ENCODE results near the gene MRGPRD.
A peak's percentile ranks its signal among the peaks of the same experiment; 100 is the strongest.

MRGPRD gene, protein sequence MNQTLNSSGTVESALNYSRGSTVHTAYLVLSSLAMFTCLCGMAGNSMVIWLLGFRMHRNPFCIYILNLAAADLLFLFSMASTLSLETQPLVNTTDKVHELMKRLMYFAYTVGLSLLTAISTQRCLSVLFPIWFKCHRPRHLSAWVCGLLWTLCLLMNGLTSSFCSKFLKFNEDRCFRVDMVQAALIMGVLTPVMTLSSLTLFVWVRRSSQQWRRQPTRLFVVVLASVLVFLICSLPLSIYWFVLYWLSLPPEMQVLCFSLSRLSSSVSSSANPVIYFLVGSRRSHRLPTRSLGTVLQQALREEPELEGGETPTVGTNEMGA

DNA sequence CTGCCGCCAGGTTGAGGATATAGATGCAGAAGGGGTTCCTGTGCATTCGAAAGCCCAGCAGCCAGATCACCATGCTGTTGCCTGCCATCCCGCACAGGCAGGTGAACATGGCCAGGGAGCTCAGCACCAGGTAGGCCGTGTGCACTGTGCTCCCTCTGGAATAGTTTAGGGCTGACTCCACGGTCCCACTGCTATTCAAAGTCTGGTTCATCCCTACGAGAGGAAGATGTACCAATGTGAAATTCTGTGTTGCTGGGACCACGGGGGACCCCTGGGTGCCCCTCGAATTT is at the start of gene MRGPRD:
Gene MRGPRD, minus strand, starts transcription at position 211 of the 290 bp plus-strand sequence. Its CDS starts 0 bp downstream, at position 211.
- Histone ChIP-seq H3K4me3 (ENCODE audit: low read length in 2 of 2) (no peak within 1 kb of the TSS), H3K27ac (ENCODE audit: low read depth in 2 of 2, low read length in 2 of 2) (no peak within 1 kb of the TSS), H3K9ac (ENCODE audit: low read depth in 1 of 2, low read length in 2 of 2) (no peak within 1 kb of the TSS), H3K9me3 (ENCODE audit: control insufficient read depth in 2 of 2, low read length in 2 of 2) (no peaks in the 10 kb centered on the region), H3K27me3 (ENCODE audit: control insufficient read depth in 2 of 2, insufficient read depth in 2 of 2, low read length in 2 of 2) (peaks cover 0 to 2% of the 10 kb centered on the region in 2 donors), H3K4me1 (ENCODE audit: control insufficient read depth in 2 of 2, insufficient read depth in 2 of 2, low read length in 2 of 2) (no peaks in the 10 kb centered on the region), H3K36me3 (ENCODE audit: control insufficient read depth in 2 of 2, insufficient read depth in 2 of 2, low read length in 2 of 2) (no peaks in the 10 kb centered on the region)

DNA sequence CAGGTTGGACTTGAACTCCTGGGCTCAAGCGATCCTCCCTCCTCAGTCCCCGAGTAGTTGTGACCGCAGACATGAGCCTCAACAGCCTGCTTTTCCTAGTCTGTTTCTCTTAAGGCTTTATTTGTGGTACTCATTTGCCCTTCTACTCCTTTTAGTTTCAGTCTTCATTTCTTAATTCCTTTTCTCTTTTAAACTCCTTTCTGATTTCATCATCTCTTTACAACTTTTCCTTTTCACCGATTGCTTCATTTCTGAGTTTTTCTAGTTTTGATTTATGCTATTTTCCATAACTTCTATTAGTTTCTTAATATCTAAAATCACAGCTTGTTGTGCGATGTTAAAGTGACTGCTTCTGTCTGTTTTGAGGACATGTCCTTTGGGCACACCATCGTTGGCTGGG is 49.5 kb upstream of the MRGPRD start:
- Histone ChIP-seq H3K4me3 (ENCODE audit: low read length in 2 of 2) (no peak overlapping the region), H3K4me1 (ENCODE audit: control insufficient read depth in 2 of 2, insufficient read depth in 2 of 2, low read length in 2 of 2) (no peaks in the 10 kb centered on the region), H3K9ac (ENCODE audit: low read depth in 1 of 2, low read length in 2 of 2) (no peak overlapping the region), H3K27me3 (ENCODE audit: control insufficient read depth in 2 of 2, insufficient read depth in 2 of 2, low read length in 2 of 2) (no peaks in the 10 kb centered on the region), H3K36me3 (ENCODE audit: control insufficient read depth in 2 of 2, insufficient read depth in 2 of 2, low read length in 2 of 2) (no peaks in the 10 kb centered on the region), H3K27ac (ENCODE audit: low read depth in 2 of 2, low read length in 2 of 2) (no peak overlapping the region), H3K9me3 (ENCODE audit: control insufficient read depth in 2 of 2, low read length in 2 of 2) (no peaks in the 10 kb centered on the region)

DNA sequence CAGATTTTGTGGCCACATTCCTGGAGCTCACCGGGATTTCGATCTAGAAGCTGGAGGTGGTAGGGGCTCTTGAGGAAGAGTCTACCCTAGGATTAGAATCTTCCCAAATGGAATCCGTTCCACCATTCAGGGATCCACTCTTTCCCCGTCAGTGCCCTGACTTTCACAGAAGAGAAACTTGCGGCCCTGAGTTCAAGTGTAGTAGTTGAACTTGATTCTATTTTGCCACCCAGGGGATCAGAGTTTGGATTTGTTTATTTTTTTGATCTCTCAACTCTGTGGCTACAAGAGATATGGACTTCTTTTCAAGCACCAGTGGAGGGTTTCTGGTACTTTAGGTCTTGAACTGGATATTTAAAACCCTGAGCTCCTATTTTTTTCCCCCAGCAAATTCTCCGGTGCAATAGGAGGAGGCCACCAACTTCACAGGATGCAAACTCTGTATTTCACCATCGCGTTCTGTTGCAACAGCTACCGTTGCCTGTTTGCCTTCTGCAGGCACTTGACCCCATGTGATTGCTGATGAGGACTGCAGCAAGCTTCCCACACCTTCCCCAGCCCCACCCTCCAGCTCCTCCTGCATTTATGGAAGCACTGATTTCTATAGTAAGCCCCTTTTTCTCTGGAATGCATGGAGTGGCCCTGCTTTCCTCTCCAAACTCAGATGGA is 47.1 kb upstream of the MRGPRD start:
- no peak overlapping the region for H3K4me3 ChIP-seq (ENCODE audit: low read length in 2 of 2)
- no peak overlapping the region for H3K27ac ChIP-seq (ENCODE audit: low read depth in 2 of 2, low read length in 2 of 2)
- no peaks in the 10 kb centered on the region for H3K4me1 ChIP-seq (ENCODE audit: control insufficient read depth in 2 of 2, insufficient read depth in 2 of 2, low read length in 2 of 2)
- H3K9me3 ChIP-seq (ENCODE audit: control insufficient read depth in 2 of 2, low read length in 2 of 2), result no peaks in the 10 kb centered on the region
- H3K9ac ChIP-seq (ENCODE audit: low read depth in 1 of 2, low read length in 2 of 2), result no peak overlapping the region
- H3K27me3 ChIP-seq (ENCODE audit: control insufficient read depth in 2 of 2, insufficient read depth in 2 of 2, low read length in 2 of 2), result no peaks in the 10 kb centered on the region
- H3K36me3 ChIP-seq (ENCODE audit: control insufficient read depth in 2 of 2, insufficient read depth in 2 of 2, low read length in 2 of 2), result no peaks in the 10 kb centered on the region

DNA sequence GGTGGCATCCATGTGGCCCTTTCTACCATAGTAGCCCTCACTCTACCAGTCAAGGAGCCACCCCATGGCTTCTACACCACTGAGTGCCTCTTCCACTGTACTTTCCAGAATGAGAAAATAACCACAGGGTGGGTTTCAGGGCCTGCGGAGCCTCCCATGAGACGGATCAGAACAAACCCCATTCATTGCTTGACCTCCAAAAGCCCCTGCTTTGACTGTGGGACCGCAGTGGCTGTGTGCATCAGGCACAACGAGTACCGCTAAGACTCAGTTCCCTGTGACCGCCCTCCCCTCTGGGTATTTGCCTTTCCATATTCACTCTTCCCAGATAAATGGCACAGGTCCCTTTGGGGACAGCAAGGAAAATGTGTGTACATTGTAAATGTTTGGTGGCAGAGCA is 43.7 kb upstream of the MRGPRD start:
- Histone ChIP-seq H3K27ac (ENCODE audit: low read depth in 2 of 2, low read length in 2 of 2) (no peak overlapping the region), H3K36me3 (ENCODE audit: control insufficient read depth in 2 of 2, insufficient read depth in 2 of 2, low read length in 2 of 2) (no peaks in the 10 kb centered on the region), H3K4me3 (ENCODE audit: low read length in 2 of 2) (no peak overlapping the region), H3K27me3 (ENCODE audit: control insufficient read depth in 2 of 2, insufficient read depth in 2 of 2, low read length in 2 of 2) (no peaks in the 10 kb centered on the region), H3K9ac (ENCODE audit: low read depth in 1 of 2, low read length in 2 of 2) (no peak overlapping the region), H3K9me3 (ENCODE audit: control insufficient read depth in 2 of 2, low read length in 2 of 2) (no peaks in the 10 kb centered on the region), H3K4me1 (ENCODE audit: control insufficient read depth in 2 of 2, insufficient read depth in 2 of 2, low read length in 2 of 2) (no peaks in the 10 kb centered on the region)

DNA sequence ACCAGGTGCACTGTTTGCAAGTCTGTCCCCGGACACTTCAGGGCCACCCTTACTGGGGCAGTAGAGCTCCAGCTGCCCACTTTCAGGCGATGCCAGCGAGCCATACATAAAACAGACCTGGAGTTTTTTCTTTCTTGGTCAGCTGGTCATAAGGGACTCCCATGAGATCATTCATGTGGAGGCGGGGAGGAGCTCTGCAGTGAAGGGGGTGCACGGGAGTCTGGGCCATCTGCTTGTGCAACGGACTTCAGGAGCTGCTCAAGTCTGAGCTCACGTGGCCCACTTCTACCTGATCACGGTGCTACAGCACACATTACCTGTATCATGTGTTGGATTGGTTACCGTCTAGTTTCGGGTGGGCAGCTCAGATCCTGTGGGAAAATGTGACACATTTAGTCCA is 41.5 kb upstream of the MRGPRD start:
- Histone ChIP-seq H3K9me3 (ENCODE audit: control insufficient read depth in 2 of 2, low read length in 2 of 2) (no peaks in the 10 kb centered on the region), H3K36me3 (ENCODE audit: control insufficient read depth in 2 of 2, insufficient read depth in 2 of 2, low read length in 2 of 2) (no peaks in the 10 kb centered on the region), H3K27ac (ENCODE audit: low read depth in 2 of 2, low read length in 2 of 2) (no peak overlapping the region), H3K4me1 (ENCODE audit: control insufficient read depth in 2 of 2, insufficient read depth in 2 of 2, low read length in 2 of 2) (no peaks in the 10 kb centered on the region), H3K9ac (ENCODE audit: low read depth in 1 of 2, low read length in 2 of 2) (no peak overlapping the region), H3K4me3 (ENCODE audit: low read length in 2 of 2) (no peak overlapping the region), H3K27me3 (ENCODE audit: control insufficient read depth in 2 of 2, insufficient read depth in 2 of 2, low read length in 2 of 2) (no peaks in the 10 kb centered on the region)

DNA sequence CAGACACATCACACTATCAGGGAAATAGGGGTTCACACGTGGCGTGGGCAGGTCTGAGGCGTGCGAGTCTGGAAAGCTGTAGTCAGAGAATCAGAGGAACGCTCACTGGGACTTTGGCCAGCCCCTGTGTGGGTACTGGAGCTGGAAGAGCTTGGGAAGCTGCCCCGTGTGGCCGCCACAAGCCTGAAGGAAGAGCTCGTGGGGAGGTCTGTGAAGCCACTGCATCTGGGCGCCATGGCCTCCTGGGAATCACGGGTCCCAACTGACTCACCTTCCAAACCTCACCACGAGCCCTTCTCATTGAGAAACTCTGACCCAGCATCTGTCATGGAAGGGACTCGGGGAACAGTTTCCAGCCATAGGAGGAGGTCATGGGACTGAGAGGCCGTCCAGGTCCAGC is 38.1 kb upstream of the MRGPRD start:
- Histone ChIP-seq H3K9ac (ENCODE audit: low read depth in 1 of 2, low read length in 2 of 2) (no peak overlapping the region), H3K36me3 (ENCODE audit: control insufficient read depth in 2 of 2, insufficient read depth in 2 of 2, low read length in 2 of 2) (no peaks in the 10 kb centered on the region), H3K27ac (ENCODE audit: low read depth in 2 of 2, low read length in 2 of 2) (peak overlapping the region in 1 of 2 donors; percentile 16), H3K9me3 (ENCODE audit: control insufficient read depth in 2 of 2, low read length in 2 of 2) (no peaks in the 10 kb centered on the region), H3K27me3 (ENCODE audit: control insufficient read depth in 2 of 2, insufficient read depth in 2 of 2, low read length in 2 of 2) (peaks cover 0 to 5% of the 10 kb centered on the region in 2 donors), H3K4me3 (ENCODE audit: low read length in 2 of 2) (no peak overlapping the region), H3K4me1 (ENCODE audit: control insufficient read depth in 2 of 2, insufficient read depth in 2 of 2, low read length in 2 of 2) (no peaks in the 10 kb centered on the region)

DNA sequence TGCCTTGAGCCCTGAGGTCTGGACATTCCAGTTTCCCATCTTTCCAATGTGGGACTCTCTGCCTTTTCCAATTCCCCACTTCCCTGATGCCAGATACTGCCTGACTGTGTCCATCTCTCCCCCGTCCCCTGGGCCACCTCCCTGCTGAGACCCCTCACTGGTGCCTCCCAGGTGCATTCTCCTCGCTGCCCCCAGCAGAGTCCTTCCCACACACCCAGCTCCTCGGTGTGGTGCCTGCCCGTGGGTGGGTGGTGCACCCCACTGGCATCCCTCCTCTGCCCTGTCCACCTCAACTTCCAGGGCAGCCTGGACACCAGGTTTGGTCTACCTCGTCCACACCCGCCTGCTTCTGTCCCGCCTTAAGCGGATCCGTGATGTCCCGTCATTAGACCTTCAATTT is 37.2 kb upstream of the MRGPRD start:
- peaks cover 4 to 6% of the 10 kb centered on the region in 2 donors for H3K27me3 ChIP-seq (ENCODE audit: control insufficient read depth in 2 of 2, insufficient read depth in 2 of 2, low read length in 2 of 2)
- no peaks in the 10 kb centered on the region for H3K4me1 ChIP-seq (ENCODE audit: control insufficient read depth in 2 of 2, insufficient read depth in 2 of 2, low read length in 2 of 2)
- no peak overlapping the region for H3K9ac ChIP-seq (ENCODE audit: low read depth in 1 of 2, low read length in 2 of 2)
- H3K27ac ChIP-seq (ENCODE audit: low read depth in 2 of 2, low read length in 2 of 2), result no peak overlapping the region
- no peaks in the 10 kb centered on the region for H3K36me3 ChIP-seq (ENCODE audit: control insufficient read depth in 2 of 2, insufficient read depth in 2 of 2, low read length in 2 of 2)
- no peak overlapping the region for H3K4me3 ChIP-seq (ENCODE audit: low read length in 2 of 2)
- H3K9me3 ChIP-seq (ENCODE audit: control insufficient read depth in 2 of 2, low read length in 2 of 2), result no peaks in the 10 kb centered on the region

DNA sequence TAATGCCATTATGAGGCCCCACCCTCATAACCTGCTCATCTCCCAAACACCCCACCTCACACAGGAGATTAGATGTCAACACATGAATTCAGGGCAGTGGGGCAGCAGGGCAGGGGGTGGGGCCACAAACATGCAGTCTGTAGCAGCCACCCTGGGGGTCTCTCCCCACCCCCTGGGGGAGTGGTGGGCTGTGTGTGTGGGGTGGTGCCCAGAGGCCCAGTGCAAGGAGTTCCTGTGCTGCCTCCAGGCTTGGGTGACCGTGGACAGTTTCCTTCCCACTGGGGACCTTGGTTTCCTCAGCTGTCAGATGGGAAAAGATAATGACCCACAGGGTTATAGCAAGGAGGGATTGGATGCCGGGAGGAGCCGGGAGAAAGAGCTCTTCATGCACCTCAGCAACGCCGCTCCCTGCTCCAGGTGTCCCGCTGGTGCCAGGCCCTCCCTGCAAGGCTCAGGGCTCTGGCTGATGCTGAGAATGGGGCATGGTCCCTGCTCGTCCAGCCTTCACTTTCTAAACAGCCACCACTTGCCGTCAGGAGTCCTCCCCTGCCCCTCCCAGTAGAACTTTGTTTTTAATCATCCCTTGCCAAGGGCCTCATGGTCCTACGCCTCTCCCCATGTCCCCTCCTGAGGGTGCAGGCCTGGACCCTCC is 34.2 kb upstream of the MRGPRD start:
- H3K9me3 ChIP-seq (ENCODE audit: control insufficient read depth in 2 of 2, low read length in 2 of 2), result no peaks in the 10 kb centered on the region

DNA sequence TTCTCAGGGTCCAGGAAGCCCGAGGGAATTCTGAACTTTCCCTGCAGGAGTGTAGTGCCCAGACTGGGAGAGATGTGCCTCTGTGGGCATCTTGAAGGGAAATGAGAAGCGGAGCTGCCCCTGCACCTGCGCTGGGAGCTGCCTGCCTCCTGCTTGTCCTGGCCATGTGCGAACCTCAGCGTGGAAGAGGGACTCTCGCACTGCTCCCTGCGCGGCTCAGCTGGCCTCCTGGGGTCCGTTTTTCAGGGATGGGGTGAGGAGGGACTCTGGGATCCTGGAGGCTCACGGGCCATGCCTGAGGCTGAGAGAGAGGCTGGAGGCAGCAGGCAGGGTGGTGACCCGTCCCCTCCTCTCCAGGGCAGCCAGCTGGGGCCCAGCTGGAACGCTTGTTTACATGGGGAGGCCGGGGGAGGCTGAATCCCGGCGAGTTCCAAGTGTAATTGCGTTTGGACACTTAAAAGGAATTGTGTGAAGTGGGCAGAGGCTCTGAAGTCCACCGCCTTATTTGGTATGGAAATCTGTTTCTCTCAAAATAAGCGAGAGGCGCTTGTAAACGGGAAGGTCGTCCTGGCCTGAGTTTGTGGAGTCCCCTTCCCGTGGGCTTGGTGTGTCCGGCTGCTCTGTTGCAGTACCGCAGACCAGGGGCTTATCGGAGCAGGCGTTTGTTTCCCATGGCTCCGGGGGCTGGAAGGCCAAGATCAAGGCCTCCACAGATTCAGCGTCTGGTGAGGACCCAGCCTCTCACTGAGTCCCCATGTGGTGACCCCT is 33.5 kb upstream of the MRGPRD start:
- Histone ChIP-seq H3K27ac (ENCODE audit: low read depth in 2 of 2, low read length in 2 of 2) (peak overlapping the region; percentile 77 to 85), H3K36me3 (ENCODE audit: control insufficient read depth in 2 of 2, insufficient read depth in 2 of 2, low read length in 2 of 2) (no peaks in the 10 kb centered on the region), H3K9me3 (ENCODE audit: control insufficient read depth in 2 of 2, low read length in 2 of 2) (no peaks in the 10 kb centered on the region), H3K4me3 (ENCODE audit: low read length in 2 of 2) (peak overlapping the region; percentile 27 to 31), H3K9ac (ENCODE audit: low read depth in 1 of 2, low read length in 2 of 2) (peak overlapping the region; percentile 30 to 32), H3K27me3 (ENCODE audit: control insufficient read depth in 2 of 2, insufficient read depth in 2 of 2, low read length in 2 of 2) (peaks cover 15% of the 10 kb centered on the region in 2 donors), H3K4me1 (ENCODE audit: control insufficient read depth in 2 of 2, insufficient read depth in 2 of 2, low read length in 2 of 2) (peaks cover 4 to 10% of the 10 kb centered on the region in 2 donors)

More for the DNA sequence above, 34.2 kb upstream of the MRGPRD start:
- Histone ChIP-seq H3K36me3 (ENCODE audit: control insufficient read depth in 2 of 2, insufficient read depth in 2 of 2, low read length in 2 of 2) (no peaks in the 10 kb centered on the region), H3K9ac (ENCODE audit: low read depth in 1 of 2, low read length in 2 of 2) (peak overlapping the region; percentile 30 to 32), H3K4me1 (ENCODE audit: control insufficient read depth in 2 of 2, insufficient read depth in 2 of 2, low read length in 2 of 2) (peaks cover 4 to 6% of the 10 kb centered on the region in 2 donors), H3K27me3 (ENCODE audit: control insufficient read depth in 2 of 2, insufficient read depth in 2 of 2, low read length in 2 of 2) (peaks cover 13 to 15% of the 10 kb centered on the region in 2 donors), H3K4me3 (ENCODE audit: low read length in 2 of 2) (no peak overlapping the region), H3K27ac (ENCODE audit: low read depth in 2 of 2, low read length in 2 of 2) (peak overlapping the region; percentile 69 to 85)
